ENCODE results near the gene CAD. TPM values are rescaled to one million over a fixed set of nuclear protein-coding genes. Genes with fewer than 3 reads are reported as not detected.

Gene CAD
- total RNA-seq, 2 donors from 2014 or later, result 120 to 127 TPM

DNA sequence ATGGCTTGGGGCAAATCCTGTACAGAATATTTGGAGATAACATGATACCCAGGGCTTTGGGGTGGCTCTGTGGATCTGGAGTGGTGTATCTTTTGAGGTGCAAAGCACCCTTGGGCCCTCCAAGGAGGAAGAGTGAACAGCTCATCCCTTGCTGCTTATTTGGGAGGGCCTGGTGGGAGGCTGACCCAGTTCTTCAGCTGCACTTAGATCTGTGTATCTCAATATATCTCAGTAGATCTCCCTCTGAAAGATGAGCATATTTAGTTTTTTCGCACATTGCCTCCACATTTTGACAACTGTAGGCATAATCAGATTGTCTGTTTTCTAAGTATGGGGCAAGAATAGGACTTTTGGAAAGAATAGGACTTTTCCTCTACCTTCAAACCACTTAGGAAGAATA lies 67.8 kb downstream of the CAD start:
- TF ChIP-seq, protein P1, sequence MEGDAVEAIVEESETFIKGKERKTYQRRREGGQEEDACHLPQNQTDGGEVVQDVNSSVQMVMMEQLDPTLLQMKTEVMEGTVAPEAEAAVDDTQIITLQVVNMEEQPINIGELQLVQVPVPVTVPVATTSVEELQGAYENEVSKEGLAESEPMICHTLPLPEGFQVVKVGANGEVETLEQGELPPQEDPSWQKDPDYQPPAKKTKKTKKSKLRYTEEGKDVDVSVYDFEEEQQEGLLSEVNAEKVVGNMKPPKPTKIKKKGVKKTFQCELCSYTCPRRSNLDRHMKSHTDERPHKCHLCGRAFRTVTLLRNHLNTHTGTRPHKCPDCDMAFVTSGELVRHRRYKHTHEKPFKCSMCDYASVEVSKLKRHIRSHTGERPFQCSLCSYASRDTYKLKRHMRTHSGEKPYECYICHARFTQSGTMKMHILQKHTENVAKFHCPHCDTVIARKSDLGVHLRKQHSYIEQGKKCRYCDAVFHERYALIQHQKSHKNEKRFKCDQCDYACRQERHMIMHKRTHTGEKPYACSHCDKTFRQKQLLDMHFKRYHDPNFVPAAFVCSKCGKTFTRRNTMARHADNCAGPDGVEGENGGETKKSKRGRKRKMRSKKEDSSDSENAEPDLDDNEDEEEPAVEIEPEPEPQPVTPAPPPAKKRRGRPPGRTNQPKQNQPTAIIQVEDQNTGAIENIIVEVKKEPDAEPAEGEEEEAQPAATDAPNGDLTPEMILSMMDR (conservative IDR thresholded peaks at IDR 0.05), result no peak
- no peak overlapping the region for H3K27ac ChIP-seq (ENCODE audit: low read depth, low read length)
- H3K27me3 Mint-ChIP-seq (ENCODE audit: insufficient read depth), result peaks cover 5% of the 10 kb centered on the region
- H3K4me1 ChIP-seq (ENCODE audit: control insufficient read depth, insufficient read depth, low read length), result peaks cover 16% of the 10 kb centered on the region
- WGBS, 2 experiments (ENCODE audit: insufficient coverage in 1 of 2, insufficient read length in 1 of 2), result 80 to 91% methylated on average over 1 of the region's 1 CpG
- H3K4me3 ChIP-seq (ENCODE audit: low read length), result no peak overlapping the region
- H3K27ac Mint-ChIP-seq, result no peak overlapping the region
- no peak overlapping the region for H3K4me3 Mint-ChIP-seq
- H3K9ac ChIP-seq (ENCODE audit: extremely low read depth, low read length, poor library complexity, severe bottlenecking), result no peak overlapping the region
- H3K27me3 ChIP-seq (ENCODE audit: control insufficient read depth, insufficient read depth, low read length, poor library complexity, severe bottlenecking), result no peaks in the 10 kb centered on the region
- H3K9me3 ChIP-seq (ENCODE audit: control insufficient read depth, low read length), result no peaks in the 10 kb centered on the region
- peaks cover 19% of the 10 kb centered on the region for H3K4me1 Mint-ChIP-seq
- H3K36me3 ChIP-seq (ENCODE audit: control insufficient read depth, insufficient read depth, low read length), result no peaks in the 10 kb centered on the region
- no peaks in the 10 kb centered on the region for H3K36me3 Mint-ChIP-seq (ENCODE audit: low read depth)
- DNase-seq, result no peak
- H3K9me3 Mint-ChIP-seq, result no peaks in the 10 kb centered on the region

DNA sequence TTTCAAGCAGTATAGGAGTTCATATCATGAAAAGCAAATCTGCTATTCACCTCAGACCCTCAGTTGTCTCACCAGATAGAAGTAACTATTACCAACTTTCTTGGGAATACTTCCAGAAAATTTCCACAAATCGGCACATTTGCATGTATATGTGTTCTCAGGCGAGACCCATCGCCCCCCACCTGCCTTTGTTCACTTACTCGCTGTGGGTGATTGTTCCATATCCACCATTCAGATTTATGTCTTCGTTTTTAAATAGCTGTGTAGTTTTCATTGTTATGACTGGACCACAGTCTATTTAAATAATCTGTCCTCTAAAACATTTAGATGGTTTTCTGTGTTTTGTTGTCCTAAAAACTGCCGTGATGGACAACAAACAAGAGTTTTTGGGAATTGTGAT lies 68.3 kb downstream of the CAD start:
- TF ChIP-seq, protein P1 (conservative IDR thresholded peaks at IDR 0.05), result no peak
- Mint-ChIP-seq H3K4me3 (no peak overlapping the region), H3K9me3 (no peaks in the 10 kb centered on the region), H3K36me3 (ENCODE audit: low read depth) (no peaks in the 10 kb centered on the region), H3K27ac (no peak overlapping the region), H3K4me1 (peaks cover 19% of the 10 kb centered on the region), H3K27me3 (ENCODE audit: insufficient read depth) (peaks cover 5% of the 10 kb centered on the region)
- Histone ChIP-seq H3K27me3 (ENCODE audit: control insufficient read depth, insufficient read depth, low read length, poor library complexity, severe bottlenecking) (no peaks in the 10 kb centered on the region), H3K4me1 (ENCODE audit: control insufficient read depth, insufficient read depth, low read length) (peaks cover 16% of the 10 kb centered on the region), H3K36me3 (ENCODE audit: control insufficient read depth, insufficient read depth, low read length) (no peaks in the 10 kb centered on the region), H3K4me3 (ENCODE audit: low read length) (no peak overlapping the region), H3K27ac (ENCODE audit: low read depth, low read length) (no peak overlapping the region), H3K9ac (ENCODE audit: extremely low read depth, low read length, poor library complexity, severe bottlenecking) (no peak overlapping the region), H3K9me3 (ENCODE audit: control insufficient read depth, low read length) (no peaks in the 10 kb centered on the region)
- 72 to 73% methylated on average over 5 to 6 of the region's 6 CpGs for WGBS, 2 experiments (ENCODE audit: insufficient coverage in 1 of 2, insufficient read length in 1 of 2)
- DNase-seq, result no peak

DNA sequence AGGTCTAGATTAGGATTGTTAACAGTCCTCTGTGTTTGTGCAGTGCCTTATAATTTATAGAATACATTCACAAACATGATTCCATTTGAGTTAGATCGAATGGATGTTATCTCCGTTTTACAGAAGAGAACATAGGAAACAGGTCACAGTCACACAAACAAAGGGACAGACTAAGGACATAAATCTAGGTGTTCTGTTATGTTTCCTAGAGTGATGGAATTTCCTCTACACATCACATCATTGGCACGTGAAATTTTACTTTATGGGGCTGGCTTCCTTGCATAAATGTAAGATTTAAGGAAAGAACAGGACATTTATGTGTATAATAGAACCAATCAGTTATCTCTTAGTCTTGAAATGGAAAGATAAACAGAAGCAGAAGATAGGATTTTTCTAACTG lies 71.4 kb downstream of the CAD start:
- TF ChIP-seq, protein P1 (conservative IDR thresholded peaks at IDR 0.05), result no peak
- Mint-ChIP-seq H3K27ac (no peak overlapping the region), H3K36me3 (ENCODE audit: low read depth) (no peaks in the 10 kb centered on the region), H3K9me3 (no peaks in the 10 kb centered on the region), H3K4me1 (peaks cover 18% of the 10 kb centered on the region), H3K4me3 (no peak overlapping the region), H3K27me3 (ENCODE audit: insufficient read depth) (no peaks in the 10 kb centered on the region)
- DNase-seq, result no peak
- Histone ChIP-seq H3K9ac (ENCODE audit: extremely low read depth, low read length, poor library complexity, severe bottlenecking) (no peak overlapping the region), H3K9me3 (ENCODE audit: control insufficient read depth, low read length) (no peaks in the 10 kb centered on the region), H3K36me3 (ENCODE audit: control insufficient read depth, insufficient read depth, low read length) (no peaks in the 10 kb centered on the region), H3K27ac (ENCODE audit: low read depth, low read length) (no peak overlapping the region), H3K27me3 (ENCODE audit: control insufficient read depth, insufficient read depth, low read length, poor library complexity, severe bottlenecking) (no peaks in the 10 kb centered on the region), H3K4me3 (ENCODE audit: low read length) (no peak overlapping the region), H3K4me1 (ENCODE audit: control insufficient read depth, insufficient read depth, low read length) (peaks cover 7% of the 10 kb centered on the region)
- WGBS, 2 experiments (ENCODE audit: insufficient coverage in 1 of 2, insufficient read length in 1 of 2), result 98% methylated on average over 3 of the region's 3 CpGs; no CpG with 5 or more reads in 1 of the 2 experiments

All from endodermal cell (in vitro differentiated cells).